Measurements from ENCODE around the gene CHRNB2. TPM values are rescaled to one million over a fixed set of nuclear protein-coding genes. Genes with fewer than 3 reads are reported as not detected.

CHRNB2 gene
- total and polyA plus RNA-seq, 2 donors (not counting 1 experiment from before 2014, with no cell fraction given), result 0.02 TPM; not detected in 1

GRCh38 chr1:154608397-154609270, 41.1 kb downstream of the CHRNB2 start:
- peak overlapping the region; percentile 76 to 98 (median 77) for H3K4me3 ChIP-seq (replicated peaks in 1 of 4; ENCODE audit: control extremely low read depth in 1 of 4, insufficient read depth in 1 of 4, low read depth in 3 of 4, low read length in 4 of 4)
- H3K9ac ChIP-seq (ENCODE audit: insufficient read depth, low read length), result peak overlapping the region; percentile 94
- no peaks in the 10 kb centered on the region for H4K20me1 ChIP-seq (ENCODE audit: control insufficient read depth, extremely low read depth, insufficient read depth, low read length)
- H3K27ac ChIP-seq (ENCODE audit: insufficient read depth, low read length), result peak overlapping the region; percentile 96
- peak overlapping the region; percentile 70 for H3K4me2 ChIP-seq (ENCODE audit: extremely low read depth, insufficient read depth, low read length)
- peak; percentile 61 to 64 for DNase-seq (ENCODE audit: low read depth in 2 of 2)
- no peaks in the 10 kb centered on the region for H3K9me3 ChIP-seq (ENCODE audit: control insufficient read depth, insufficient read depth, low read depth, low read length)
- peaks cover 3% of the 10 kb centered on the region for H3K4me1 ChIP-seq (ENCODE audit: control insufficient read depth, extremely low read depth, insufficient read depth, low read length)
- H3K79me2 ChIP-seq (ENCODE audit: control insufficient read depth, insufficient read depth, low read length), result peaks cover 65% of the 10 kb centered on the region
- H2AFZ ChIP-seq (ENCODE audit: low read length), result no peak overlapping the region
- no peaks in the 10 kb centered on the region for H3K36me3 ChIP-seq (ENCODE audit: control insufficient read depth, insufficient read depth, low read length)
- no peaks in the 10 kb centered on the region for H3K27me3 ChIP-seq (ENCODE audit: control insufficient read depth, insufficient read depth, low read length)
- TF ChIP-seq CTCF (conservative IDR thresholded peaks at IDR 0.05 in 1 of 2, IDR thresholded peaks at IDR 0.05 in 1 of 2; ENCODE audit: low read depth in 1 of 2, low read length in 2 of 2), result no peak
- no peak for TF ChIP-seq EZH2 (IDR thresholded peaks at IDR 0.05; ENCODE audit: low read length, missing control alignments)

GRCh38 chr1:154609398-154610380, 42.1 kb downstream of the CHRNB2 start:
- Histone ChIP-seq H4K20me1 (ENCODE audit: control insufficient read depth, extremely low read depth, insufficient read depth, low read length) (no peaks in the 10 kb centered on the region), H3K79me2 (ENCODE audit: control insufficient read depth, insufficient read depth, low read length) (peaks cover 61% of the 10 kb centered on the region), H3K4me2 (ENCODE audit: extremely low read depth, insufficient read depth, low read length) (peak overlapping the region; percentile 70), H3K9ac (ENCODE audit: insufficient read depth, low read length) (no peak overlapping the region), H3K27ac (ENCODE audit: insufficient read depth, low read length) (peak overlapping the region; percentile 96), H3K4me1 (ENCODE audit: control insufficient read depth, extremely low read depth, insufficient read depth, low read length) (peaks cover 3% of the 10 kb centered on the region), H3K9me3 (ENCODE audit: control insufficient read depth, insufficient read depth, low read depth, low read length) (no peaks in the 10 kb centered on the region), H3K4me3 (replicated peaks in 1 of 4; ENCODE audit: control extremely low read depth in 1 of 4, insufficient read depth in 1 of 4, low read depth in 3 of 4, low read length in 4 of 4) (peak overlapping the region in 1 of 4 experiments; percentile 77), H3K27me3 (ENCODE audit: control insufficient read depth, insufficient read depth, low read length) (no peaks in the 10 kb centered on the region), H3K36me3 (ENCODE audit: control insufficient read depth, insufficient read depth, low read length) (no peaks in the 10 kb centered on the region), H2AFZ (ENCODE audit: low read length) (no peak overlapping the region)
- DNase-seq (ENCODE audit: low read depth in 2 of 2), result peak in 1 of 2 donors; percentile 48
- no peak for TF ChIP-seq EZH2 (IDR thresholded peaks at IDR 0.05; ENCODE audit: low read length, missing control alignments)
- TF ChIP-seq CTCF (conservative IDR thresholded peaks at IDR 0.05 in 1 of 2, IDR thresholded peaks at IDR 0.05 in 1 of 2; ENCODE audit: low read depth in 1 of 2, low read length in 2 of 2), result no peak
